NCI-H510A (cell line): ENCODE measurements around the gene SF3B5.
"Not testable (repeated sequence)": the region's sequence is repeated elsewhere in the genome, so short reads cannot be mapped to it uniquely, and the experiment has no call there.

Experiments used
- DNase-seq: peaks from one replicate; lab custom pipeline; 2025; lab: John Stamatoyannopoulos, UW

Gene SF3B5

GRCh38 chr6:144104898-144105487 is 9.6 kb upstream of the SF3B5 start:
- no peak for DNase-seq

GRCh38 chr6:144104488-144104887 is 9.1 kb upstream of the SF3B5 start:
- no peak for DNase-seq

GRCh38 chr6:144103026-144103563 is 7.7 kb upstream of the SF3B5 start:
- no peak for DNase-seq

- DNase-seq, result no peak
Observed at GRCh38 chr6:144098993-144099392, 3.6 kb upstream of the SF3B5 start.

- no peak for DNase-seq
Observed at GRCh38 chr6:144094731-144095133, 641 bp downstream of the SF3B5 start.

- no peak for DNase-seq
Observed at GRCh38 chr6:144093658-144094057, 1.7 kb downstream of the SF3B5 start.

- DNase-seq, result no peak
Observed at GRCh38 chr6:144093236-144093635, 2.1 kb downstream of the SF3B5 start.

DNA sequence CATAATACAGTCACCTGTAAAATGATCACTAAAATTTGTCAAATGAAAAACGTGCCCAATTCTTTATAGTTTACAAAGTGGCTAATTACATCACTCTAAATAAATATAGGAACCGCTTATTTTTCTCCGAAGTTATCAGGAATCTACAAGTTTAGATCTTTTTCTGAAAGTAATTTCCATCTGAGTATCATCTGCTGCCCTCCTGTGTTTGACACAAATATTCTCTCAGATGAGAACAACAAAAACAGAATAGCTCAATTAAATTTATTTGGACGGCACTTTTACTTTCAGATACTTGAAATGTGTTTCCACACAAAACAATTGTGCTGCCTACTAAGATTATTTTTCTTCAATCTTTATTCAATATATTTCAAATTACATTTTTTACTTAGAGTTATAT is 5.0 kb downstream of the SF3B5 start:
- no peak for DNase-seq

DNA sequence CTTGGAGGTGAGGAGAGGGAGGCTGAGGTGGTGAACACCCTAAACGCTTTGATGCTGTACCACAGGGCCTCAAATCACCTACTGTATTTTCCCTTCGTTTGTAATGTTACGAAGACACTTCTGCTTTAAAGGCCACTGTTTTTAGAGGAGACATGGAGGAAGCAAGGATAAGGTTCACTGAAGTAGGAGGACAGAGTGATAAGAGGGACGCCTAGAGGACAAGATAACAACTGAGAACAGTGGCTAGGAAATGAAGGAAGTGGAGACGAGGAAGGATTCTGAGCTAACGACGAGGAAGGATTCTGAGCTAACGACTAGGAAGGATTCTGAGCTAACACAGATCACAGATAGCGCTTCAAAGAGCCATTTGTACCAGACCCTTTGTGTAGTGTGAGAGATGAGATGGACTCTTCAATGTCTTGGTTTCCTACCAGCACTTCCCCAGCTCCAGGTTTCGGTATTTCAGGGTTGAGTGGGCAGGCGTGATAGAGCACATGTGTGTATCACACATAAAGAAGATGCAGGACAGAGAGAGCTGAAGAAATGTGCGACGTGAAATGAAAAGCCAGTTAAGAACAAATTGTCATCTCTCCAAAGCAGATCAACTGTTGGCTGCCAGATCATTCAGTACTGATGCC is 7.5 kb downstream of the SF3B5 start:
- DNase-seq, result no peak

DNA sequence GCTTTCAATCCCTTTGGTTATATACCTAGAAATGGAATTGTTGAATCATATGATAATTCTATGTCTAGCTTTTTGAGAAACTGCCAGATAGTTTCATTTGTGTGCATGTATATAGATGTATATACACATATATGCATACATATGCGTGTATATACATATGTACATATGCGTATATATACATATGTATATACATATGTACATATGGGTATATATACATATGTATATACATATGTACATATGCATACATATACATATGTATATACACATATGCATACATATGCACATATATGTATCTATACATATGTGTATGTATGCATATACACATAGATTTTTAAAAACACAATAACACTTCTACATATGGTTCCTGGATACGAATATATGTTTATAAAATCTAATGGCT is 8.4 kb downstream of the SF3B5 start:
- no peak for DNase-seq

DNA sequence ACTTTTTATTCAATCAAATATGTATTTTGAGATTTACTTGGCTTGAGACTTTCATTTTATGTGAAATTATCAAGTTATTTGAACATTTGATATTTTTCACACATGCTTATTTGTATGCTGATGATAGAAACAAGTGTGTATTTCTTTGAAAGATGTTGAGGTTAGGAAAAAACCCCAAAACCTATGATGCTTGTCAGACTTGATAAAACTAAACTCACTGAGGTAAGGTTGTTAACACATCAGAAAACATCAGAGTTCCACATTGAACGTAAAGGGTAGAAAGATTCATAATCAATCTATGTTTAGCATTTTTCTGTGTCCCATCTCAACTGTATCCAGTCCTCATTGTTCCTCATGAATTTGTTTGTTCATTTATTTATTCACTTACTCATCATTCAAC is 12.2 kb downstream of the SF3B5 start:
- DNase-seq, result no peak

DNA sequence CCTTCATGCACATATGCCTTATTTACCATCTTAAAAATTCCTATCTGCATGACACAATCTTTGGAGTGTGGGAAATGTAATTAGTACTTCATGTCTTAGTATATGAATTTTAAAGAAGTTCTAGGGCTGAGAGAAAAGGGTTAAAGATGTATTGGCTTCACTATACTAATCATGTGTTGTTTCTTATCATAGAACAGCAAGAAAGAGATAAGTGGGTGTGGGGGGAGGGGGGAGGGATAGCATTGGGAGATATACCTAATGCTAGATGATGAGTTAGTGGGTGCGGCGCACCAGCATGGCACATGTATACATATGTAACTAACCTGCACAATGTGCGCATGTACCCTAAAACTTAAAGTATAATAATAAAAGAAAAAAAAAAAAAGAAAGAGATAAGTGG is 13.0 kb downstream of the SF3B5 start:
- DNase-seq, result not testable (repeated sequence)

DNA sequence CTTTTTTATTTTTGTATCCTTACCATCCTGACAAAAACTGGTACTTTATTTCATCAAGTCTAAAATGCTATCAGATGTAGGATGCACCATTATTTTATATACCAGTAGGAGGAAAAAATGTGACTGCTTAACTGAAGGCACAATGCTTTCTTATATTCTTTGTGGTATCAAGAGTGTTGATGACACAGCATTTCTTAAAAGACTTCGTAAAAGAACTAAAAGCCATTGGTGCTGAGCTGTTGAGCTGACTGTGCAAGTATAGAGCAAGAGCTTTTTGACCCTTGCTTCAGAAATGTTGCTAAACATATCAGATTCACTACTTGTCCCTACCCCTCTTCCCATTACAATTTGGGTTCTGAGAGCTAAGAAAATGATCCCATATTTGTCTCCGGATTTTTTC is 17.5 kb downstream of the SF3B5 start:
- DNase-seq, result no peak

GRCh38 chr6:144075875-144076274 is 19.5 kb downstream of the SF3B5 start:
- no peak for DNase-seq

DNA sequence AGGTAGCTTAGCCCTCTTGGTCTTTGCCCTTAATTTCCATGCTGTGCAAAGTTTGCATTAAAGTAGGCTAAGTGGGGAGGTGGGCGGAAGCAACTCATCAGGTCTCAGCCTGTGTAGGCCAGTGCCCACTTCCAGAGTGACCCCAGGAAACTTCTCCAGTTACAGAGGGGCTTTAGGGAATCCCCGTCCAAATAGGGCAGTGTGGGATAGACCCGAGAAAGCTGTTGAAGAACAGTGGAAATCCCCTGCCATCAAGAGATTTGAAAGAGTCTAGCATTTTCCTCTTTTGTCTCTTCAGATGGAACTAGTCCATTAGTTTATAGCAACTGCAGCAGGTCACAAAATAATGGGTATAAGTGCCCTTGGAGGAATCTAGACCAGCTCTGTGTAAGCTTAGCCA is 20.2 kb downstream of the SF3B5 start:
- no peak for DNase-seq

DNA sequence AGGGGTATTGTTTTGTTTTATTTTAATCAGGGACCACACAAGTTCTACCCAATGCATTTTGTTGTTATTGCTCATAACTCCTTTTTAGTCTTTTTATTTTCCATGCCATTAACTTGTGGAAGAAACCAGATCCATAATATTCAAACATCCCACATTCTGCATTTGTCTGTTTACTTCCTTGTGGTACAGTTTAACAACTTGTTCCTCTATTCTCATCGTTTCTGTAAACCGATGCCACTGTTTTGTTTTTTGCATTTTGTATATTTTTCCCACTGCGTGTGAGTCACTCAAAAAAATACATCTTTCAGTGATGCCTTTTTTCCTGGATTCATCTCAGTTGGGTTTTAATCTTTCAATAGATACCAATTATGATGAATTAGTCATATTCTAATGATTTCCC is 22.3 kb downstream of the SF3B5 start:
- DNase-seq, result no peak

DNA sequence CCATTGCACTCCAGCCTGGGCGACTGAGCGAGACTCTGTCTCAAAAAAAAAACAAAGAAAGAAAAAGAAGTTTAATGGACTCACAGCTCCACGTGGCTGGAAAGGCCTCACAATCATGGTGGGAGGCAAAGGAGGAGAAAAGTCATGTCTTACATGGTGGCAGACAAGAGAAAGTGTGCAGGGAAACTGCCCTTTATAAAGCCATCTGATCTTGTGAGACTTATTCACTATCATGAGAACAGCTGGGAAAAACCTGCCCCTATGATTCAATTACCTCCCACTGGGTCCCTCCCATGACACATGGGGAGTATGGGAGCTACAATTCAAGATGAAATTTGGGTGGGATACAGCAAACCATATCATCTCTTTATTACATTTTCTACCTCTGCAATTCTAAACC is 25.9 kb downstream of the SF3B5 start:
- DNase-seq, result no peak

DNA sequence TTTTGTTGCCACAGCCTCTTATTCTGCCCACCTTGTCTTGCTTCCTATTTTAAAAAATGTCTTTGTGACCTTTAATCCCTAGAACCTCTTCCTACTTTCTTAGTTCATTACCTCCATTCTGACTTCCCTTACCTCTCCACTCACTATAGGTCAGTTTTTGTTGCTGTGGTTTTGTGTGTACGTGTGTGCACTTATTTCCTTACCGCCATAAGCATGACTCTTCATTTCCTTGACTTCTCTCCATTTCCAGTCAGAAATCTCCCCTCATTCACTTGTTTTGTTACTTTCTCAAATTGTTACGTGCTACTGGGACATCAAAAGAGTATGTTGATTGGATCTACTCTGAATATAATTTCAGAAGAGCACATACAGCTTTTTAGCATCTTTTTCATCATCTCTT is 26.6 kb downstream of the SF3B5 start:
- DNase-seq, result no peak

- no peak for DNase-seq
Observed at GRCh38 chr6:144066741-144067484, 28.5 kb downstream of the SF3B5 start.

DNA sequence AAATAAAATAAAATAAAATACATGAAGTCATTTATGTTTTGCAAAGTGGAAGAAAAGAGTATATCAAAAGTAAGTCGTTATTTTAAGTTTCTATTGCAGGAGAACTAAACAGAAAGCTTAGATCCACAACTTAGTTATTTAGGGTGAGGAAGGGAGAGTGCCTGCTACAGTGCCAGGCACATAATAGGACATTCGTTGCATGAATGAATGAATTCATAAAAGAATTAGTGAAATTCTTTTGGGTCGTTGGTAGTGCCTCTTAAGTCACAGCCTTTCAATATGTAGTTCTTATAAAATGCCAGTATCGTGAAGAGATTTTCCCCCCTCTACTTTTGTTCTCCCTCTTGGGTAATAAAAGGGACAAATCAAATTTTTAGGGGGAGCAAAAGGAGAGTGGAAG is 29.1 kb downstream of the SF3B5 start:
- DNase-seq, result no peak

DNA sequence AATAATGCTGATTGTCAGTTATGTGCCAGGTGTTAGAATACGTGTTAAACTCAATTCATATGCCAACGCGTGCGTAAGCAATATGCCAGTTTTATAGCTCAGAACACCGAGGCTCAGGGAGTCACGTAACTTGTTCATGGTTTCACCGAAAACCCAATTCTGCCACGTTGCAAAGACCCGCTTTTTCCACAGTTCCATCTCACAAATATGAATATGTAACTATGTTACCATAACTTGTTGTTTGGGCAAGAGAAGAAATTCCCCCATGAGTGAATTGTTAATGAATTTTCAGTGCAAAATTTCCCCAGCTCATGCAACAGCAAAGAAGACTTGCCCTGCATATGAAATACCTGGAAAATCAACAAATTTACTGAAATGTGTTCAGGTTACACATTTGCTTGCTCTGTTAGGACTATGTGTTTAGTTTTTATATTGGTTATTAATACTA is 30.1 kb downstream of the SF3B5 start:
- no peak for DNase-seq

DNA sequence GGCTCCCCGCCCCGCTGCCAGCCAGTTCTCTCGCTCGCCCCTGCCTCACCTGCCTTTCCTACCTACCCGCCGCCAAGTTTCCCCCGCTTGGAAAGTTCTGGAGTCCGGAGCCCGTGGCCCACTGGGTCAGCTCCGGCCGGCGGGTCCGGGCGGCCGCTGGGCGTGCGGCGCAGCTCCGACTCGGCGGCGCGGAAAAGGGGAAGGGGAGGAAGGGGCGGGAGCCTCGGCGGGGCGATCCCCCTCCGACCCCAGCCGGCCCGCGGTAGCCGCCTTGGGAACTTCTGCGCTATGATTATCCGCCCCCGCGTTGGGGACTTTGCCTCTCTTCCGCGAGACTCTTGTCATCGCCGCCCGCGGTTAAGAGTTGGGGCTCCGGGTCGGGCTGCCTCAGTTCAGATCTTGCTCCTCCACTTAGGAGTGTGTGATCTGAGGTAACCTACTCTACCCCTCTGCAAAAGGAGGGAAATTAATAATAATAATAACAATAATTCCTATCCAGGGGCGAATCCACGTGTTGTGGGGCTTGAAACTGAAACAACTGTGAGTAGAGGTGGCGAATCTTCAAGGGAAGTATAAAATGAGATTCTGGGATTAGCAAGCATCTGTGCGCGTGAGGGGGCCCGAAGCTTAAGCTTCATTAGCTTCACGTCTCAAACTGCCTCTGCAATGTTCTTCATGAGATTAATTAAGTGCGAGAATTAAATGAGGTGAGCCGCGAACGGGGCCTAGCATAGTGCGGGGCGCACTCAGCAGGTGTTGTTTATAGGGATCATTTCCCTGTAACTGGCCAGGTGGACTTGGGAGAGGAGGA is 30.8 kb downstream of the SF3B5 start:
- no peak for DNase-seq
